Measurements from ENCODE around the gene SRGAP3.

The SRGAP3 gene

DNA sequence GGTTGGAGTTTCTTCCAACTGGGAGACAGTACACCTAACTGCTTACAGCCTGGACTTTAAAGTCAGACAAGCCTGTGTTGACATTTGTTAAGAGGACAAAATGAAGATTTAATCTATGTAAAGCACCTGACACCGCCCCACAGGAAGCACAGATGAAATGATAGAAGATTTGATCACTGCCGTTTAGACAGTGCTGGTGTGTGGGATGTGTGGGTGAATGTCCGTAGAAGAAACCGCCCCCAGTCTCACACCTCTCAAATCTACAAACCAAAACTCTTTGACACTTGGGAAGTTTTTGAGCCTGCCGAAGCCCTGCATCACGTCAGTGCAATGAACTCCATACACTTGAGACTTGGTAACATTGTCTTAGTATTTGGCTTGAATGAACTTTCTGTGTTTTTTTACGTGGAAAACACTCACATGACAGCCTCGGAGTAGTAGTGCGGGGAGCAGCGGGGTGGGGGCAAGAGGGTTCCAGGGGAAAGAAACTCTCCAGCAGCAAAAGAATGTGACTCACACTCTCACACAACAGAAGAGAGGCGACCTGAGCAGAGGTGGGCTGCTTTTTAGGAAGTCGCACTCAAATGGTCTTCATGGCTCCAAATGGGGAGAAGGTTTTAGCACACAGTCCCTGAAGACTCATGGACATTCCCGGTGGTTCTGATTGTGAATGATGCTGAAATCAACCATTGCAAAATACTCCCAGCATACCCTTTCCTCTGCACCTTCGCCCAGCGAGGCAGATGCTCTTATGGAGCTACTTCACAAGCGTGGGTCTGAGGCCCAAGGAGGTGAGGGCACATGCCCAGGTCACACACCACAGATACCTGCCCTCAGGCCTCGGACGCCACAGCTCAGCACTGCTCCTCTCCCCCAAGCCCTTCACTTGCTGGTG, 79.2 kb downstream of the SRGAP3 start:
- no peak for DNase-seq

DNA sequence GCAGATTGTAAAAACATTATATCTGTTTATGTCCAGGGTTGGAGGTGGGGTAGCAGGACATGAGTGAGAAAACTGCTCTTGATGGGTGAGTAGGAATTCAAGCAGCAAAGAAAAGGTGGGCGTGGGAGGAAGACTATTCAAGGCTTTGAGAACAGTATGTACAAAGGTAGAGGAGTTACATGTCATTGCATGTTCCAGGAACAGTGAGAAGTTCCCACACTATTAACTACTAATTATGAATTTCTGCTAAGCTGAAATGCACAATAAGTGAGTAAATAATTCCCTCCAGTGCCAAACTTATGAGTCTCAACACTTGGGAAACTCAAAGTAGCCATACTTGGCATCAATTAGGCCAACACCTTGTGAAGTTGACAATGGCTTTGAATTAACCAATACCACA, 80.1 kb downstream of the SRGAP3 start:
- no peak for DNase-seq

DNA sequence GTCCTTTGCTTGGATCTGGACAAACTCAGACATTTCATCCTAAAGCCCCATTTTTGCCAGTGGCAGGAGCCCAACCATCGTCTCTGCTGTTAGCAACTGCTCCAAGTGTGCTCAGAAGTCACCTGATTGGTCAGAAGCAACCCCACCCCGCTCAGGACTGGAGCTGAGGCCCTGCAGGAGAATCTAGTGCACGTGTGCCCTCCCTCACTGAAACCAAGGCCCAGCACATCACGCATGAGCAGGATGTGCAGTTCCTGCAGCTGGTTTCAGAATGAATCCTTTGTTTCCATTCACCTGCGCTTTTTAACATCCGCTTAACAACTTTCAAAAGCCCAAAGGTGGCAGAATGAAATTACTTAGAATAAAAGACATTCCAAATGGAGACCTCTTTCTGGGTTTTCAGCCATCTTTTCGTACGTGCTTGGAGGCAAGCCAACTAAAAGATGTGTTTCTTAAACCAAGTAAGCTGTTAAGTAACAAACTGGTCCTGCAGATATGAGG, 81.2 kb downstream of the SRGAP3 start:
- no peak for DNase-seq

DNA sequence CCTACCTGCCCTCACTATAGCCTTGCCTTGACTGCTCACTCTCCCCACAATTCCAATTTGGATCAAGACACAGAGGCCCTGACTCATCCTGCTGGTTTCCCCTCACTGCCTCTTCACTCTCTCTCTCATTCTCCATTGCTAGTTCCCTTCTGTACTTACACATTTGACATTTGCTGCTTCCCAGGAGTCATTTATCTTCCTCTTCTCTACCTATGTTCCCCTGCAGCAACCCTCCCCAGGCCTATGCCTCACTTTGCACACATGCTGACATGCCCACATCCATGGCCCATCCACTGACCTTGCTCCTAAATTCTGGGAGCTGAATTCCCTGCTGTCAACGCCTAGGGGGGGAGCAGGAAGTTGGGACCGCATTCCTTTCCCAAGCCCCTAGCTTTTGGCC, 82.2 kb downstream of the SRGAP3 start:
- no peak for DNase-seq

DNA sequence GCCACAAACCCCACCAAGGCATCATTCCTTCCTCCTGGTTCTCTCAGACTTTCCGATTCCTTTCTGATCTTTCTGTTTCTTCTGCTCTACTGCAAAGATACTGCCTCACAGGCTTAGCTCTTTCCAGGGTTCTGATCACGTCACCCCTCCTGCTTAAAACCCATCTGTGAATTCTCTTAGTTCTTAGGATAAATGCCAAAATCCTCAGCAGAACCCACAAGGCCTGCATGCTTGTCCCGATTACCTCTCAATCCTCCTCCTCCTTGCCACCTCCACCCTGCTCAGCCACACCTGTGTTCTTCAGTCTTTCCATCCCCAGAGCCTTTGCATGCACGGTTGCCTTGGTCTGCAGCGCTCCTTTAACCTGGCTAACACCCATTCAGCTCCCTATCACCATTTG, 84.0 kb downstream of the SRGAP3 start:
- DNase-seq = no peak

DNA sequence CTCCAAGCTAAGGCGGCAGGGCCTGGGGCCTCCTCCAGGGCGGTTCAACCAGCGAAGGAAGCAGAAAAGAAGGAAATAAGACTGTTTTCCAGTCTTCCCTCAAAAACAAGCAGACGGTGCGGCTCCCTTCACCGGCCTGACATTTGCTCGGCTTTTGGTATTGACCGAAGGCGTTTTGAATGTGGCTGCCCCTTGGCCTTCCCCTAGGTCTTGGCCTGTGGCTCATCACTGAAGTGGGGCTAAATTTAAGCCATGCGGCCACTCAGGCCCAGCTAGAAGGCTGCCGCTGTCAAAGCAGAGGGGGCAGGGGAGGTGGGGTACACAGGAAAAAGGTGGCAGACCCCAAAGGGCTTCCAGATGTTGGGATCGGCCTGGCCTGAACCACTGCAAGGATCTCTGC, 86.2 kb downstream of the SRGAP3 start:
- DNase-seq = no peak

DNA sequence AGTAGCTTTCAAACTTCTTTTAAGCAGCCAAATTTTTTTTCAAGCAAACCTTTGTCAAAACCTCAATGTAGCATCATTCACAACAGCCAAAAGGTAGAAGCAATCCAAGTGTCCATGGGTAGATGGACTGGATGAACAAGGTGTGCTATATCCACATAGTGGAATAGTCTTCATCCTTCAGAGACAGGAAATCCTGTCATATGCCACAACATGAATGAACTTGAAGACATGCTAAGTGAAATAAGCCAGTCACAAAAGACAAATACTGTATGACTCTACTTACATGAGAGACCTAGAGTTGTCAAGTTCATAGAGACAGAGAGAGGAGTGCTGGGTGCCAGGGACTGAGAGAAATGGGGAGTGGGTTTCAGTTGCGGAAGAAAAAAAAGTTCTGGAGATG, 87.6 kb downstream of the SRGAP3 start:
- DNase-seq = no peak

DNA sequence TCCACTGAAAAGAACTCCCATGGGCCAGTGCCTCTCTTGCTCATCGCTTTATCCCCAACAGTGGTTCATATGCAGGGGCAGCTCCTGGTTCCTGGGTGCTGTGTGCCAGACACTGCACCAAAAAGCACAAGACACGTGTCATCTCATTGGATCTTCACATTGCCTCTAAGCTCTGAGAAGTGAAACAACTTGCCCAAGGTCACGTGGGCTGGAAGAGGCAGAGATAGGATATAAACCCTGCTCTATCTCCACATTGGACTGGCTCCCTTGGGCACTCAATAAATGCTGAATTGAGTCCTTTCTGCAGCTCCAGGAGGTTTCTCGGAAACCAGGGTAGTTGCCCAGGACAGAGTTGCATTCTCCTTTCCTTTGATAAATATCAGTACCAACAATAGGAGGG, 88.1 kb downstream of the SRGAP3 start:
- DNase-seq = no peak

DNA sequence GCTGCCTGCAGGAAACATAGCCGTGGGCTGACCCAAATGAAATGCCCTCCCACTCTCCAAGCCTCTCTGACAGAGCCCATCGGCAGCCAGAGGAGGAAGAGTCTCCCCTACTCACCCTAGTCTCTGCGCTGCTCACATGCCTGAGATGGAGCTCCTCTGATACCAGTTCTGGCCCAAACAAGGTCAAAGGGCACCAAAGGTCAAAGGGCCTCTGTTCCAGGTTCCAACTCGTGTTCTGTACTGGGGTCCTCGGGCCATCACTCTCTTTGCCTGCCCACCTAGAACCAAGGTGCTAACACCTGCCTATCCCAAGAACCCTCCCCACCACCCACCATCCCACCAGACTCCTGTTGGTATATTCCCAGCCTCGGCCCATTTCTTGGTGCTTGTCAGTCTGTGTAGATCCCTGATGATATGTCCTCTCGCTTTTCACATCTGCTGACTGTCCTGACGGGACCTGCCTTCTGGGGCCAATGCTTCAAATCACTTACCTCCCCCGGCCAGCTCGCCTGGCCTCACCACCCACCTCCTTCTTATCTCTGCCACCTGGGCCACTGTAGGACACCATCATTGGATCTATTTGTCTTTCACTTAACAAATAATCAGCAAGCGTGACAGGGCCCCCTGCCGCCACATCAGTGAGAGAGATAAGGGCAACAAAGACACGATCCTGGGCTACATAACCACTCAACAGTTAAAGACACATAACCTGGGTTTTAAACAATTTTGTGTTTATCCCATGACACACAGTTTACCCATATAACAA, 90.4 kb downstream of the SRGAP3 start:
- no peak for DNase-seq

DNA sequence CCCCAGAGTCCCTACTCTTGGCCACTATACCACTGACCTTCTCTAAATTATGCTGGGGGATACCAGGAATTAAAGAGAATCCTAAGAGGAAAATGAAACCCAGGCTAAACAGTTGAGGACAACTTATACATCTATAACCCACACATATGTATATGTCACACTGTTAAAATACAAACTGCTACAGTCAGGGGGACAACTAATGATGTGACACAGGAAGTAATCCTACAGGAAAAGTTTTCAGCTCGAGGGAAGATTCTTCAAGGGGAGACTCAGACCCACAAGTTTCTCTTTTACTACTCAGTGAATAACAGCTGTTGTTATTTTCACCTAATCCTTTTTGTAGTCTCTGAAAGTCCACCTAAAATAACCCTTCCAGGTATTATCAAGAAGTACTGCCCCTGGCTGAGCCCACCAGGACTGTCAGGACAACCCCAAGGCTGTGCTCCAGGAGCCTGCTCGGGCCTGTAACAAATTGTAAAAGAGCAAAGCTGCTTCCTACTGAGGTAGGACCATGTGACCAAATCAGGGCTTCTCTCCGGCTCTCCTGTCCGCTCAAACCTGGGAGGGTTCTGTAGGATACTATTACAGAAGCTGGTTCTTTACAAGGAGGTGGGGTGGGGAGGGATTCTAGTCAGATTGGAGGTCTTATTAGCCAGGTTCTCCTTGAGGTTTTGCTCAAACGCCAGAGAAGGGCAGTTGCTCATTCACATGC, 91.6 kb downstream of the SRGAP3 start:
- DNase-seq = no peak

DNA sequence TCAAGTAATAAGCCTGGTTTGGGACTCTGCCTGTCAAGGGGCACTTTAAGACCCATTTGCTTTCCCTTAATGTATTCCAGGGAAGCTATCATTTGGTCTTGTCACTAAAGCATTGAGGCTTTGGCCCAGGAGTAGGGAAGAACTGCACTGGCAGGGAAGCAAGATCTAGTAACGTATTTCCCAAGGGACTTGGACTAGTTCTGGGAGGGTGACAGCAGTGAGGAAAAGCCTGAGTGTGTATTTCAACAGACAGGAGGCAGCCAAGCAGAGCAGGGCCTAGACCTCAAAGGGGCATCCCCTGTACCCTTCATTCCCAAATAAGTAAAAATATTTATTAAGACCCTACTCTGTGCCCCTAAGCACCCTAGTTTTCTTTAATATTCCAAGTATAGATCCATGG, 92.8 kb downstream of the SRGAP3 start:
- DNase-seq = no peak

DNA sequence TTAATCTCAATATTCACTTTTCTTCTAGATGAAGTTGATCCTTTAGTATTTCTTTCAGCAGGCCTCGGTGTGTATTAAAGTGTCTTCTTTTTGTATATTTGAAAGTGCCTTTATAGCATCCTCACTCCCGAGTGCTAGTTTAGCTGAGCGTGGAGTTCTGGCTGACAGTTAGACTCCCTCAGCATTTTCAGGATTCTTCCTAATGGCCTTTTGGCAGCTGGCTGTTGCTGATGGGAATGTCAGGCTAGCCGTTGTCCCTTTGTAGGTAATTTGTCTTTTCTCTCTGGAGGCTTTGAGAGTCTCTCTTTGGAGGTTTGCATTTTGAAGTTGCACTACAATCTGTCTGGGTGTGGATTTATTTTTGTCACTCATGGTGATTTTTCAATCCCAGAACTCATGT, 94.4 kb downstream of the SRGAP3 start:
- no peak for DNase-seq

DNA sequence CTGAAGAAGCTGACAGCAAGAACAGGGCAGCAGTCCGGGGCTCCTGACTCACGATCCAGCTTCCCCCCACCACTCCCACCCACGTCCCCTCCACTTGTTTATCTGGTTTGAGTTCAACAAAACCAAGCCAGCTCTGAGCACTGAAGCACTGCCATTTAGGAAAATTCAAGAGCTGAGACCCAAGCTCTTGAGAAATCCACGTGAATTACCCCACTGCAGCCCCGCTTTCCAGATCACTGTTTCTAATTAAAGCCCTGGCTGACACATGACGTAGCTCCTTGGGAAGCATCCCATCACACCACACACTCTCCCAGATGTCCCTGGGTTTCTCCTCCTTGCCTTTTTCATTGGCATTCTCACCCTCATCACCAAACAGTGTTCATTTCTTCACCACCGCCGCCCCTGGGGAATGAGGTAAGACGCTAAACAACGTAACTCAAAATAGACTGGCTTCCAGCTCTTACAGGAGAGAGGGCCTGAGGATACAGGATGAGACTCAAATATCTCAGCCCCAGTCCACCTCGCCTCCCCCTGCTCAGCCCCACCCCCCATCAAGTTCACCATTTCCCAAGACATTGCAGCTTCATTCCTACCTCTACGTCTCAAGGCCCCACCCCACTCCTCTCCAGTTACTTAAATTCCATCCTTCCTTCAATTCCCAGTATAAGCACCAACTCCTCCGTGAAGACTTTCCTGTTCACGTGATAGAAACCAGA, 95.4 kb downstream of the SRGAP3 start:
- DNase-seq = no peak

DNA sequence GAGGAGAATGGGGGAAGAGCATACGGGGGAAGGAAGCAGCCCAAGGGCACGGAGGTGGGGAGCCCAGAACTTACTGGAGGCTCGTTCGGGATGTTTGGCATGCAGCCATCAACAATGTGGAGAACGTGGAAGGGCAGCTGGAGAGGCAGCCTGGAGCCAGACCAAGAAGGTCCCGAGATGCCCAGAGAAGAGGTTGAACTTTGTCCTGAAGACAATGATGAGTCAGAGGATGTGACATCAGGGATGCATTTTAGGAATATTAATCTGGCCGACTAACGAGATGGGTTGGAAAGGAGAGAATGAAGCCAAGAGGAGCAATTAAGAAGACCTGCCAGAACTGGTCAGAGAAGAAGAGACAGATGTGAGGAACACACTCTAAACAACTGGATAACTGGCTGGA, 98.2 kb downstream of the SRGAP3 start:
- DNase-seq = no peak

DNA sequence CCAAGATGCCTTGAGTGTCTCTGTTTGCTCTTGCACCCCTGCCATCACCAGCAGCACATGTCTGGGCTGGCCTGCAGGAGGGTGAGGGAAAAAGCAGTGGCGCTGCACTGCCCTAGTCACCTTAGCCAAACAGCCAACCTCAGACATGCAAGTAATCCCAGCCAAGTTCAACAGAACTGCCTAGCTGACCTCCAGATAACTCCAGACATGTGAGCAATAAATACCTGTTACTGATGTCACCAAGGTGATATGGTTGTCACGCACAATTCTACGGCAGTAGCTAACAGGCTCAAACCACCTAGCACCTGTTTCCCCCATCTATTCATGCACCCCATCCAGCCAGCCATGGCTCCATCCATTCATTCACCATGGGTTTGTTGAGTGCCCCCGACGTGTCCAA, 99.9 kb downstream of the SRGAP3 start:
- no peak for DNase-seq

DNA sequence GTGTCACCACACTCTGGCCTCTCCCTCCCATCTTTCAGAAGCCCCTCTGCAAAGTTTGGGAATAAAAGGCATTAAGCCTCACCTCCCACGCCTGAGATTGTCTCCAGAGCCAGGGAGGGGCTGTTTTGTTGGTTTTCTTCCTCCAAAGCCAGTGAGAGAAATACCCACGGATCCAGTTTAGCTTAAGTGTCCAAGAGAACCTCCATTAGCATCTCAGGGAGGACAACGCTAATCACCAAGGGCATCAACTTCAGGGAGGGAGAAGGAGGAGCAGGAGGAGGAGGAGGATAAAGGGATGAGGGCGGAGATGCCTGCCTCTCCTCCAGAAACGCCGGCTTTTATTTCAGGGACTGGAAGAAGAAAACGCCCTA, 101.6 kb downstream of the SRGAP3 start:
- no peak for DNase-seq

DNA sequence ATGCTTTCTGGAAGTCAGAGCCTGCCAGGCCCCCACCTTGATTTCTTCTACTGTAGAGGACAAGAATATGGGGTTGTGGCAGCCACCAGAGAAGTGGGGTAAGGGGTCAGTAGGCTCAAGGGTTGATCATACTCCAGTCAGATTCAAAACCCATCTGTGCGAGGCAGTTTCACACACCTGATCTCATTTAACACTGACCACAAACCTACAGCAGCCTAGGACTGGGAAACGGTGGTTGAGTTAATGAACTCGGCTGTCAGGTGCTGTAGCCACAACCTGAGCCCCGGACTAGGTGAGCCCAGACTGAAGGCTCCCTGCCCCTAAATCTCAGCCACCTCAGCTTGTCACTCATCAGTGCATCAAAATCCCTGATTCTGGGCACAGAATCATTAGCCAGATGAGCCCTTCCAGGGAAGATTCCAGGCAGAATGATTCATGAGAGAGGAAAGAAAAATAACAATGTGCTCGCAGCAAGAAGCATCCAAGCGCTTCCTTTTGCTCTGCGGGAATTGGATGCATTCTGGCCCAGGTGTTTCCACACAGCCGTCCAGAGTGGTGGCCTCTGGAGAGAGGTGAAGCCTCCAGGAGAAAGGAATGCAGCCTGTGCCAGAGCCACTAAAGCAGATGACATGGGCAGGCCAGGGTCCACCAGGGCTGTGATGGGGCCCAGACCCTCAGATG, 102.1 kb downstream of the SRGAP3 start:
- DNase-seq = no peak

DNA sequence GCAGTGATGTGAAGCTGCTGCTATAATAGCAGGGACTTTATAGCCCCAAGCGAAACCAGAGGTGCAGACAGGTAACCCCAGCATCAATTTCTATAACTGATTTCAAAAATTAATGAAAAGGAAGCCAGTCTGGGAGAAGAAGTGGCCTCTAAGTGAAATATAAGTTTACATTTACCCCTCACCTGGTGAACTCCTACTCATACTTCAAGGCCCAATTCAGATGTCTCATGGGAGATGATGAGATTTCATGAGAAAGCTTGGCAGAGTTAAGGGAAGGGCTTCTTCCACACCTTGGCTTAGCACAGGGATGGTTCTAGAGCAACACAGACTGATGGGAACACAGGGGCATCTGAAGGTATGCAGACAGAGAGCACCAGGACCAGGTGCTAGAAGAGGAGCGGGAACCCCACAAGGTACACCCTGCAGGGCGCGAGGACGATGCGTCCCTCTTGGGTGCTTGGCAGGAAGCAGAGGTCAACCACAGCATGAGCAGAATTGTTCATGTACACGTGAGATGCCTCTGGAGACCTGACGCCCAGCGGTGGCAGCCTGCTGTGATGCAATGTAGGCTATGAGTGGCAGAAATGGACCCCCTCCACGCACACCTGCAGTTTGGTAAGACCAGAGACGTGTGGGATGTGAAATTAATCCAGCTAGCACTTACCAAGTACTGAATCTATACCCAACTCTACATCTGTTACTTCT, 102.9 kb downstream of the SRGAP3 start:
- no peak for DNase-seq

DNA sequence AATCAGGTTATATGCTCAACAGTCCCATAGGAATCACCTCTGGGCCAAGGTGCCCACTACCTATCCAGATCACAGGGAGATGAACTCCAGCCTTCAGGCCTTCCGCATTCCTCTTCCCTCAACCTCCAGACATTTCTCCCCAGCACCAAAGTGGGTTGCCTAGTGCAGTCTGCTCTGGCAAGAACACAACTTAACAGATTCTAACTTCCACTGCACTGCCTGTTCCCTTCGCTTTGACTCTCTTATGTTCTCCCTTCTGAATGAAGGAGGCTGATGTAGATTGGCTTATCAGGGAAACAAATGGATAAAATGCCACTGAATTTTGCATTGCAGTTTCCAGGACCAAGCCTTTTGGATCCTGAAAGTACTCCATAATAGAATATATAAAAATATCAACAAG, 106.3 kb downstream of the SRGAP3 start:
- no peak for DNase-seq

DNA sequence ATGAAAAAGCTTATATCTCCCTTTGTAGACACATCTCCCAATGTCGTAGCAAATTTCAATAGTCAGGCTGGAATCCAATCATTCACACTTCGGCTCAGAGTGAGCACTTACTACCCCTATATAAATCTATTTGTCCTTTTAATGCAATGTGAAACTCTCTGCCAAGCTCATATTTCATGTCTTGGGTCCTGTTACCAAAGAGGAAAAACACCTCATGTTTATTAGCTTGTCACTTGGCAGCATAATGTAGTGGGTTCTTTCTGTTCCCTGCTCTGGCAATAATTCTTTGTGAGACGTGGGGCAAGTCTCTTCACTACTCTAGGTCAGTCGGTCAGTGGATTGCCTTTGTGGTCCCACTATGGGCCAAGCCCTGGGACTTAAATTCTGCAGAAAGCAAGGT, 107.1 kb downstream of the SRGAP3 start:
- no peak for DNase-seq

DNA sequence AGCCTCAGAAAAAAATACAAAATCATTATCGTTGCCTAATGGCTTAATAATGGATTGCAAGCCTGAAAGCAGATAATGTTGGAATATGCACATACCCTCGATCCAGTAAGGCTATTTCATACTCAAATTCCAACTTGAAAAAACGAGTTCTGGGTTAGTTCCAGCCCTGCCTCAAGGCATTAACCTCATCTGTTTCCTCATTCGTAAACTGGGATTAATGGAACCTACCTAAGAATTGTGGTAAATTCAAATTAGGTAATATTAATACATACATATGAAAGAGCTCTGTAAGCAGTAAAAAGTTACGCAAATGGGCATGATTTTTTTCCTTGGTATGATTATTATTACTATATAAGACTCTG, 107.5 kb downstream of the SRGAP3 start:
- no peak for DNase-seq

DNA sequence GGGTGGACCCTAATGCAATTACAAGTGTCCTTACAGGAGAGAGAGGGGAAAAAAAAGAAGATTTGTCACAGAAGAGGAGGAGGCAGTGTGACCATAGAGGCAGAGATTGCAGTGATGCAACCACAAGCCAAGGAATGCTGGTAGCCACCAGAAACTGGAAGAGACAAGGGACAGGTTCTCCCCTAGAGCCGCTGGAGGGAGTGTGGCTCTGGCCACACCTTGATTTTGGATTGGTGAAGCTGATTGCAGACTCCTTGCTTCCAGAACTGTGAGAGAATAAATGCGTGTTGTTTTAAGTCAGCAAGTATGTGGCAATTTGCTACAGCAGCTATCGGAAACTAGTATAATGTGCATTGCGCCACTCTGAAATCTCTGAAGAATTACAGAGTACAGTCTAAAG, 110.1 kb downstream of the SRGAP3 start:
- no peak for DNase-seq
